D721Med (cell line): ENCODE results near the gene CD3D.

Experiments
- DNase-seq: peaks from one replicate; pipeline ENCODE4 v3.0.0; 2011; ENCODE audit warnings: low spot score; ENCODE audit not compliant: insufficient read length
- FAIRE-seq: peaks from 2 replicates; lab custom pipeline; 2011; peaks lifted over from hg19 to GRCh38; lab: Jason Lieb, UNC
- TF ChIP-seq, protein P1 (sequence below): IDR thresholded peaks from 2 replicates; pipeline ENCODE4 v1.5.1; 2012; ENCODE audit warnings: mild to moderate bottlenecking, control low read depth; ENCODE audit not compliant: insufficient read depth; ENCODE audit errors: missing control alignments

The CD3D gene

DNA sequence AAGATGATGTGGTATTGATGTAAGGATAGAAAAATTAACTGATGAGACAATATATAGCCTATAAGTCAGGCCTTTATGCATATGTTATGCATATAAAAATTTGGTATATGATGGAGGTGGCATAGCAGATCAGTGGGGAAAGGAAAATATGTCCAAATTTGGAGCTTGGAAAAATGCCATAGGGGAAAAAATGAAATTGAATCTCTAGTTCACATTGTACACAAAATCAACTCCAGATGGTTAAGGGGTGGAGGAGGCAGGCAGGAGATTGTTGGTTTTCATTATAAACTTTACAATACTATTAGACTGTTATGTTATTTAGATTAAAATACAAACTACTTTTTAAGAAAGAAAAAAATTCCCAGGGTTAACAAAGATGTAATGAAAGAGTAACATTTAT lies 53.1 kb downstream of the CD3D start:
- FAIRE-seq = no peak
- no peak for DNase-seq
- TF ChIP-seq, protein P1, sequence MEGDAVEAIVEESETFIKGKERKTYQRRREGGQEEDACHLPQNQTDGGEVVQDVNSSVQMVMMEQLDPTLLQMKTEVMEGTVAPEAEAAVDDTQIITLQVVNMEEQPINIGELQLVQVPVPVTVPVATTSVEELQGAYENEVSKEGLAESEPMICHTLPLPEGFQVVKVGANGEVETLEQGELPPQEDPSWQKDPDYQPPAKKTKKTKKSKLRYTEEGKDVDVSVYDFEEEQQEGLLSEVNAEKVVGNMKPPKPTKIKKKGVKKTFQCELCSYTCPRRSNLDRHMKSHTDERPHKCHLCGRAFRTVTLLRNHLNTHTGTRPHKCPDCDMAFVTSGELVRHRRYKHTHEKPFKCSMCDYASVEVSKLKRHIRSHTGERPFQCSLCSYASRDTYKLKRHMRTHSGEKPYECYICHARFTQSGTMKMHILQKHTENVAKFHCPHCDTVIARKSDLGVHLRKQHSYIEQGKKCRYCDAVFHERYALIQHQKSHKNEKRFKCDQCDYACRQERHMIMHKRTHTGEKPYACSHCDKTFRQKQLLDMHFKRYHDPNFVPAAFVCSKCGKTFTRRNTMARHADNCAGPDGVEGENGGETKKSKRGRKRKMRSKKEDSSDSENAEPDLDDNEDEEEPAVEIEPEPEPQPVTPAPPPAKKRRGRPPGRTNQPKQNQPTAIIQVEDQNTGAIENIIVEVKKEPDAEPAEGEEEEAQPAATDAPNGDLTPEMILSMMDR = no peak
